Measurements from ENCODE around the gene ZNF48.

Gene ZNF48

GRCh38 chr16:30407804-30408534 is 12.7 kb downstream of the ZNF48 start:
- peak; percentile 33 for DNase-seq

GRCh38 chr16:30409125-30410060 is 14.2 kb downstream of the ZNF48 start:
- DNase-seq = peak; percentile 74

- DNase-seq = no peak
Measured at GRCh38 chr16:30413112-30413806, 18.0 kb downstream of the ZNF48 start.

GRCh38 chr16:30414159-30414558 is 18.9 kb downstream of the ZNF48 start:
- DNase-seq = no peak

GRCh38 chr16:30416047-30416603 is 20.9 kb downstream of the ZNF48 start:
- DNase-seq = no peak

- no peak for DNase-seq
Measured at GRCh38 chr16:30416624-30417528, 21.7 kb downstream of the ZNF48 start.

GRCh38 chr16:30417529-30418349 is 22.5 kb downstream of the ZNF48 start:
- peak; percentile 85 for DNase-seq

GRCh38 chr16:30418350-30419181 is 23.3 kb downstream of the ZNF48 start:
- DNase-seq = no peak

GRCh38 chr16:30421010-30421409 is 25.8 kb downstream of the ZNF48 start:
- no peak for DNase-seq

GRCh38 chr16:30428055-30428454 is 32.8 kb downstream of the ZNF48 start:
- DNase-seq = no peak

GRCh38 chr16:30429418-30429677 is 34.1 kb downstream of the ZNF48 start:
- peak; percentile 29 for DNase-seq

GRCh38 chr16:30429678-30430427 is 34.6 kb downstream of the ZNF48 start, which contains the start of gene DCTPP1:
Gene DCTPP1 (minus strand): TSS chr16:30430030. CDS start chr16:30429980, 50 bp downstream.
- peak; percentile 99 for DNase-seq

- DNase-seq = no peak
Measured at GRCh38 chr16:30430428-30430970, 35.3 kb downstream of the ZNF48 start.

GRCh38 chr16:30434852-30435251 is 39.6 kb downstream of the ZNF48 start:
- DNase-seq = no peak

GRCh38 chr16:30437511-30438046 is 42.4 kb downstream of the ZNF48 start:
- no peak for DNase-seq

GRCh38 chr16:30438835-30439234 is 43.6 kb downstream of the ZNF48 start:
- no peak for DNase-seq

GRCh38 chr16:30439720-30440348 is 44.6 kb downstream of the ZNF48 start:
- no peak for DNase-seq

- DNase-seq = no peak
Measured at GRCh38 chr16:30443631-30444030, 48.4 kb downstream of the ZNF48 start.
